HepG2 (cell line): Measurements from ENCODE around the gene CALR. TPM values are rescaled to one million over a fixed set of nuclear protein-coding genes. Genes with fewer than 3 reads are reported as not detected.

Source experiments
- ATAC-seq: fragments of 200-7000 bp; cut with Tn5 transposase; 3 replicates; pipeline ENCODE4 v1.9.1; 2020; ENCODE audit warnings: mild to moderate bottlenecking, moderate library complexity
- BruUV-seq: library from RNA; stranded (reverse); fragments of 400-500 nt; replicated peaks from 2 replicates; lab custom pipeline; 2021; lab: Mats Ljungman, UMichigan
- CTCF ChIA-PET: fragments of 300-600 bp; formaldehyde crosslinking; extraction: SDS; loops from one replicate; lab custom pipeline; 2021; ENCODE audit warnings: low total read pairs, inconsistent platforms, low intra/inter-chr PET ratio; lab: Yijun Ruan, JAX
- POLR2A ChIA-PET: fragments of 350-600 bp; sonication (Branson Sonifier 250); formaldehyde crosslinking; loops from one replicate; lab custom pipeline; 2020; ENCODE audit warnings: antibody characterized with exemption, inconsistent platforms; lab: Yijun Ruan, JAX
- DNase-seq: peaks from one replicate; pipeline ENCODE4 v3.0.0-alpha.2; 2015; ENCODE audit warnings: low spot score
- FAIRE-seq: peaks from 3 replicates; lab custom pipeline; 2011; peaks lifted over from hg19 to GRCh38; lab: Jason Lieb, UNC
- H2AFZ ChIP-seq: one replicate; pipeline ENCODE4 v1.6.1; 2011; ENCODE audit warnings: low read length, inconsistent platforms
- H3K27ac ChIP-seq: fragments of 300-600 bp; 3 replicates; pipeline ENCODE4 v1.8.0; 2011; ENCODE audit warnings: mixed run types, mild to moderate bottlenecking, mixed read lengths, low read length, inconsistent platforms; ENCODE audit not compliant: insufficient read depth; ENCODE audit errors: extremely low read length
- H3K27me3 ChIP-seq, 2 experiments: fragments of 200-600 bp in 1 of 2; 2 replicates in 1 of 2; 3 replicates in 1 of 2; pipeline versions ENCODE4 v1.6.0 to v1.8.0; 2011; ENCODE audit warnings: low read length in 2 of 2, mild to moderate bottlenecking in 2 of 2, moderate library complexity in 2 of 2, inconsistent platforms in 1 of 2; ENCODE audit not compliant: insufficient read depth in 2 of 2, control insufficient read depth in 1 of 2
- H3K36me3 ChIP-seq, 2 experiments: fragments of 200-600 bp in 1 of 2; replicated peaks in 1 of 2; 2 replicates in 1 of 2; 3 replicates in 1 of 2; pipeline versions ENCODE4 v1.5.1 to v1.8.0; 2011; ENCODE audit warnings: low read length in 2 of 2, inconsistent platforms in 1 of 2; ENCODE audit not compliant: insufficient read depth in 2 of 2, control insufficient read depth in 1 of 2
- H3K4me1 ChIP-seq: 2 replicates; pipeline ENCODE4 v1.5.1; 2012; ENCODE audit warnings: low read length, inconsistent platforms; ENCODE audit not compliant: insufficient read depth
- H3K4me2 ChIP-seq: 2 replicates; pipeline ENCODE4 v1.6.0; 2011; ENCODE audit warnings: low read depth, low read length, inconsistent platforms
- H3K4me3 ChIP-seq, 3 experiments: fragments of 200-600 bp in 1 of 3; sonication (generic), shearing (Covaris generic) in 1 of 3; replicated peaks in 1 of 3; 2 replicates each; pipeline ENCODE4 v1.5.1; 2011 to 2016; ENCODE audit warnings: low read length in 3 of 3, inconsistent platforms in 2 of 3, low read depth in 2 of 3, mild to moderate bottlenecking in 2 of 3, control low read depth in 1 of 3, mixed read lengths in 1 of 3; ENCODE audit not compliant: insufficient read depth in 1 of 3
- H3K79me2 ChIP-seq: one replicate; pipeline ENCODE4 v1.6.1; 2011; ENCODE audit warnings: low read length, inconsistent platforms; ENCODE audit not compliant: insufficient read depth
- H3K9ac ChIP-seq: 2 replicates; pipeline ENCODE4 v1.6.0; 2011; ENCODE audit warnings: mild to moderate bottlenecking, low read depth, low read length, inconsistent platforms; ENCODE audit not compliant: insufficient read depth
- H3K9me3 ChIP-seq: 2 replicates; pipeline ENCODE4 v1.5.1; 2012; ENCODE audit warnings: mild to moderate bottlenecking, low read length
- H4K20me1 ChIP-seq: 2 replicates; pipeline ENCODE4 v1.6.0; 2011; ENCODE audit warnings: inconsistent platforms, mild to moderate bottlenecking, low read length, moderate library complexity; ENCODE audit not compliant: insufficient read depth
- GABPA ChIP-seq, 2 experiments: IDR thresholded peaks; 2 replicates each; pipeline ENCODE4 v1.6.1; 2011 to 2016; ENCODE audit warnings: low read depth in 2 of 2, low read length in 1 of 2, missing biosample characterization in 1 of 2, missing genetic modification characterization in 1 of 2
- GFI1 ChIP-seq: sonication (generic); formaldehyde crosslinking; IDR thresholded peaks from 2 replicates; pipeline ENCODE4 v1.5.0; 2020; ENCODE audit warnings: missing genetic modification reagents, mild to moderate bottlenecking, borderline replicate concordance
- KLF16 ChIP-seq, 2 experiments: sonication (generic) in 1 of 2; formaldehyde crosslinking in 1 of 2; IDR thresholded peaks; 2 replicates each; pipeline versions ENCODE4 v1.6.1 to v1.8.0; 2016 to 2023; ENCODE audit warnings: missing genetic modification reagents in 2 of 2, missing compliant biosample characterization in 1 of 2
- PTBP1 ChIP-seq: fragments of 200-400 bp; formaldehyde crosslinking; IDR thresholded peaks from 2 replicates; pipeline ENCODE4 v1.6.1; 2018; ENCODE audit warnings: low read length, low read depth; ENCODE audit not compliant: poor library complexity, severe bottlenecking
- RFXAP ChIP-seq: sonication (generic); formaldehyde crosslinking; IDR thresholded peaks from 2 replicates; pipeline ENCODE4 v1.4.0; 2020; ENCODE audit warnings: missing genetic modification reagents, borderline replicate concordance
- UBTF ChIP-seq: sonication (generic); formaldehyde crosslinking; IDR thresholded peaks from 2 replicates; pipeline ENCODE4 v1.4.0; 2020; ENCODE audit warnings: mild to moderate bottlenecking, missing genetic modification reagents
- ZBTB42 ChIP-seq: sonication (generic); formaldehyde crosslinking; IDR thresholded peaks from 2 replicates; pipeline ENCODE4 v1.5.0; 2020; ENCODE audit warnings: mild to moderate bottlenecking, missing genetic modification reagents
- ZNF430 ChIP-seq: sonication (generic); formaldehyde crosslinking; IDR thresholded peaks from 2 replicates; pipeline ENCODE4 v1.9.0; 2021; ENCODE audit warnings: mild to moderate bottlenecking, missing genetic modification reagents
- WGBS: methylation state at CpG from one replicate; pipeline ENCODE4 v1.1.6; 2017; ENCODE audit warnings: low lambda C conversion rate; 5-methylcytosine and 5-hydroxymethylcytosine counted together
- in situ Hi-C: cut with HindIII; loops from 2 replicates; pipeline ENCODE4 v1.10.0; 2017; ENCODE audit warnings: low pct_unique_long_range_greater_than_20kb; ENCODE audit not compliant: extremely low pct_ligation_motif_present
- intact Hi-C: fragments of 100-400 bp; cut with micrococcal nuclease; formaldehyde crosslinking; loops from one replicate; pipeline ENCODE4 v1.10.0; 2022; ENCODE audit not compliant: unreplicated experiment
- polyA plus RNA-seq, 8 experiments: library from polyadenylated mRNA; depleted of rRNA in 3 of 8; stranded (reverse) in 7 of 8; unstranded in 1 of 8; fragments of >200 nt; fragmentation: Illumina TruSeq in 4 of 8; extraction: Trizol in 4 of 8; gene quantifications; 2 replicates each; pipeline versions ENCODE4 v1.2.1 to v1.2.3, GENCODE V29; 2011 to 2016; ENCODE audit warnings: low read depth in 4 of 8, missing spikeins in 1 of 8, mixed read lengths in 1 of 8; ENCODE audit not compliant: insufficient read depth in 1 of 8
- total RNA-seq, 5 experiments: library from RNA; depleted of rRNA; stranded (reverse); fragments of >200 nt; fragmentation: Illumina TruSeq; extraction: Trizol; gene quantifications; 2 replicates each; pipeline ENCODE4 v1.2.3, GENCODE V29; 2016; ENCODE audit warnings: low read depth in 1 of 5
- TF ChIP-seq, protein P1 (sequence below), 2 experiments: fragments of 450-650 bp in 1 of 2; sonication (generic) in 1 of 2; formaldehyde crosslinking in 1 of 2; IDR thresholded peaks; 2 replicates each; pipeline versions ENCODE4 v1.6.1 to v1.8.0; 2016 to 2022; ENCODE audit warnings: antibody characterized with exemption in 1 of 2, mild to moderate bottlenecking in 1 of 2, missing genetic modification reagents in 1 of 2

The CALR gene
- total and polyA plus RNA-seq, 2 of the 13 experiments (the other 11 are each of a cell fraction or from before 2014, with no cell fraction given), result 898 to 934 TPM

GRCh38 chr19:12937093-12937926, 1.1 kb upstream of the CALR start:
- DNase-seq (peak; percentile 43), ATAC-seq (no peak), FAIRE-seq (no peak)
- Histone ChIP-seq H3K27ac (peak overlapping the region; percentile 66), H3K9me3 (no peaks in the 10 kb centered on the region), H3K36me3 (peaks cover 8 to 25% of the 10 kb centered on the region in 2 experiments; a peak in 4 of 5 replicates), H3K27me3 (peaks cover 0 to 5% of the 10 kb centered on the region in 2 experiments; a peak in 1 of 5 replicates), H2AFZ (no peak overlapping the region), H4K20me1 (peaks cover 16% of the 10 kb centered on the region), H3K79me2 (peaks cover 40% of the 10 kb centered on the region), H3K4me2 (peak overlapping the region; percentile 91), H3K9ac (peak overlapping the region; percentile 76), H3K4me3 (peak overlapping the region; percentile 60 to 97 (median 72)), H3K4me1 (peaks cover 49% of the 10 kb centered on the region)
- in situ Hi-C loops, result no loop called here
- POLR2A ChIA-PET, result interaction anchor here (0.5 to 1.8 kb wide), 9 partner anchors 9 to 212 kb away, joined by 3 to 16 read pairs (median 5); partner anchors contain the start of gene GCDH
- 25% methylated on average over 23 of the region's 23 CpGs for WGBS
- CTCF ChIA-PET, result no interaction called here
- no TSS peak for BruUV-seq
- intact Hi-C loops, result no loop called here
- TF ChIP-seq GFI1 (CRISPR knock-in tag) (peak; percentile 27; the same call in 1 of the 2 replicates), PTBP1 (no peak), GABPA (IDR thresholded peaks at IDR 0.05; ENCODE audit: low read depth, low read length) (no peak), GABPA (CRISPR knock-in tag; IDR thresholded peaks at IDR 0.05; ENCODE audit: low read depth) (0 out of 2 replicates have a peak, but pooled peaks have one; percentile 22), KLF16 (CRISPR knock-in tag; IDR thresholded peaks at IDR 0.05) (no peak), UBTF (CRISPR knock-in tag) (0 out of 2 replicates have a peak, but pooled peaks have one; percentile 52), ZBTB42 (CRISPR knock-in tag) (0 out of 2 replicates have a peak, but pooled peaks have one; percentile 61), ZNF430 (peak; percentile 27; the same call in 1 of the 2 replicates), RFXAP (no peak)
- TF ChIP-seq, protein P1, sequence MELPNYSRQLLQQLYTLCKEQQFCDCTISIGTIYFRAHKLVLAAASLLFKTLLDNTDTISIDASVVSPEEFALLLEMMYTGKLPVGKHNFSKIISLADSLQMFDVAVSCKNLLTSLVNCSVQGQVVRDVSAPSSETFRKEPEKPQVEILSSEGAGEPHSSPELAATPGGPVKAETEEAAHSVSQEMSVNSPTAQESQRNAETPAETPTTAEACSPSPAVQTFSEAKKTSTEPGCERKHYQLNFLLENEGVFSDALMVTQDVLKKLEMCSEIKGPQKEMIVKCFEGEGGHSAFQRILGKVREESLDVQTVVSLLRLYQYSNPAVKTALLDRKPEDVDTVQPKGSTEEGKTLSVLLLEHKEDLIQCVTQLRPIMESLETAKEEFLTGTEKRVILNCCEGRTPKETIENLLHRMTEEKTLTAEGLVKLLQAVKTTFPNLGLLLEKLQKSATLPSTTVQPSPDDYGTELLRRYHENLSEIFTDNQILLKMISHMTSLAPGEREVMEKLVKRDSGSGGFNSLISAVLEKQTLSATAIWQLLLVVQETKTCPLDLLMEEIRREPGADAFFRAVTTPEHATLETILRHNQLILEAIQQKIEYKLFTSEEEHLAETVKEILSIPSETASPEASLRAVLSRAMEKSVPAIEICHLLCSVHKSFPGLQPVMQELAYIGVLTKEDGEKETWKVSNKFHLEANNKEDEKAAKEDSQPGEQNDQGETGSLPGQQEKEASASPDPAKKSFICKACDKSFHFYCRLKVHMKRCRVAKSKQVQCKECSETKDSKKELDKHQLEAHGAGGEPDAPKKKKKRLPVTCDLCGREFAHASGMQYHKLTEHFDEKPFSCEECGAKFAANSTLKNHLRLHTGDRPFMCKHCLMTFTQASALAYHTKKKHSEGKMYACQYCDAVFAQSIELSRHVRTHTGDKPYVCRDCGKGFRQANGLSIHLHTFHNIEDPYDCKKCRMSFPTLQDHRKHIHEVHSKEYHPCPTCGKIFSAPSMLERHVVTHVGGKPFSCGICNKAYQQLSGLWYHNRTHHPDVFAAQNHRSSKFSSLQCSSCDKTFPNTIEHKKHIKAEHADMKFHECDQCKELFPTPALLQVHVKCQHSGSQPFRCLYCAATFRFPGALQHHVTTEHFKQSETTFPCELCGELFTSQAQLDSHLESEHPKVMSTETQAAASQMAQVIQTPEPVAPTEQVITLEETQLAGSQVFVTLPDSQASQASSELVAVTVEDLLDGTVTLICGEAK (IDR thresholded peaks at IDR 0.05), result no peak
- TF ChIP-seq, protein P1 (CRISPR knock-in tag; IDR thresholded peaks at IDR 0.05), result peak; percentile 27; the same call in 1 of the 2 replicates
